ENCODE data around the gene CYSTM1. TPM values are rescaled to one million over a fixed set of nuclear protein-coding genes. Genes with fewer than 3 reads are reported as not detected.

CYSTM1 gene
- total RNA-seq, 1 experiment from 2014 or later: 2.6 TPM

- no peak for DNase-seq (ENCODE audit: low read depth)
Observed at GRCh38 chr5:140292212-140293036, 117.4 kb downstream of the CYSTM1 start.

Other genes with a start within 250 kb of the CYSTM1 start
- gene NRG2, start 131.9 kb upstream of the CYSTM1 start, total RNA-seq (2014; rRNA removed): not detected in 2 replicates
- 8.0 and 9.2 TPM in 2 replicates for gene PURA, start 61.1 kb upstream of the CYSTM1 start, total RNA-seq (2014; rRNA removed)
- 3.1 and 3.4 TPM in 2 replicates for gene IGIP, start 49.3 kb upstream of the CYSTM1 start, total RNA-seq (2014; rRNA removed)
- 82.8 and 85.9 TPM in 2 replicates for gene PFDN1, start 127.9 kb downstream of the CYSTM1 start, total RNA-seq (2014; rRNA removed)
- gene HBEGF, start 171.4 kb downstream of the CYSTM1 start, total RNA-seq (2014; rRNA removed): 1.8 and 1.9 TPM in 2 replicates
- gene SLC4A9, start 185.0 kb downstream of the CYSTM1 start, total RNA-seq (2014; rRNA removed): not detected in 2 replicates
- 35.7 and 37.2 TPM in 2 replicates for gene ANKHD1, start 226.6 kb downstream of the CYSTM1 start, total RNA-seq (2014; rRNA removed)